WTC11 (cell line): Measurements from ENCODE around the gene PBRM1. TPM values are rescaled to one million over a fixed set of nuclear protein-coding genes. Genes with fewer than 3 reads are reported as not detected.

Experiments used
- CREM ChIP-seq: sonication (generic); formaldehyde crosslinking; IDR thresholded peaks from 2 replicates; pipeline ENCODE4 v1.8.1; 2022; ENCODE audit warnings: mild to moderate bottlenecking, missing genetic modification reagents, moderate library complexity
- GTF2I ChIP-seq: fragments of 250-450 bp; sonication (Bioruptor Pico); conservative IDR thresholded peaks from 2 replicates; pipeline ENCODE4 v1.4.0; 2021; ENCODE audit warnings: mild to moderate bottlenecking
- MYBL2 ChIP-seq: sonication (generic); formaldehyde crosslinking; IDR thresholded peaks from 2 replicates; pipeline ENCODE4 v1.8.1; 2023; ENCODE audit warnings: mild to moderate bottlenecking, moderate library complexity, missing genetic modification reagents
- NFYB ChIP-seq: sonication (generic); formaldehyde crosslinking; conservative IDR thresholded peaks from 2 replicates; pipeline ENCODE4 v1.8.0; 2022; ENCODE audit warnings: low read depth, missing genetic modification reagents
- NR2C2 ChIP-seq: sonication (generic); formaldehyde crosslinking; IDR thresholded peaks from 2 replicates; pipeline ENCODE4 v1.8.0; 2022; ENCODE audit warnings: mild to moderate bottlenecking, missing genetic modification reagents
- OVOL2 ChIP-seq: fragments of 250-450 bp; sonication (Bioruptor Pico); IDR thresholded peaks from 2 replicates; pipeline ENCODE4 v1.9.0; 2021; ENCODE audit warnings: mild to moderate bottlenecking, borderline replicate concordance
- RELA ChIP-seq: sonication (generic); formaldehyde crosslinking; IDR thresholded peaks from 2 replicates; pipeline ENCODE4 v1.8.1; 2022; ENCODE audit warnings: missing genetic modification reagents, mild to moderate bottlenecking, borderline replicate concordance
- RORB ChIP-seq: fragments of 250-450 bp; sonication (Bioruptor Pico); IDR thresholded peaks from 2 replicates; pipeline ENCODE4 v1.9.0; 2021; ENCODE audit warnings: mild to moderate bottlenecking
- SOX15 ChIP-seq: fragments of 250-450 bp; sonication (Bioruptor Pico); IDR thresholded peaks from 2 replicates; pipeline ENCODE4 v1.9.0; 2021; ENCODE audit warnings: mild to moderate bottlenecking
- ZNF138 ChIP-seq: sonication (generic); formaldehyde crosslinking; conservative IDR thresholded peaks from 2 replicates; pipeline ENCODE4 v1.8.1; 2022; ENCODE audit warnings: mild to moderate bottlenecking, moderate library complexity, missing genetic modification reagents
- ZNF219 ChIP-seq: sonication (generic); formaldehyde crosslinking; IDR thresholded peaks from 2 replicates; pipeline ENCODE4 v1.8.0; 2023; ENCODE audit warnings: missing genetic modification reagents, mild to moderate bottlenecking, borderline replicate concordance
- ZNF671 ChIP-seq: fragments of 250-450 bp; sonication (Bioruptor Pico); IDR thresholded peaks from 2 replicates; pipeline ENCODE4 v1.8.0; 2021; ENCODE audit warnings: mild to moderate bottlenecking
- total RNA-seq: library from RNA; stranded (reverse); gene quantifications from 3 replicates; pipeline ENCODE4 v1.2.3, GENCODE V29; 2021
- TF ChIP-seq, protein P1 (sequence below): sonication (generic); formaldehyde crosslinking; IDR thresholded peaks from 2 replicates; pipeline ENCODE4 v1.8.1; 2022; ENCODE audit warnings: missing genetic modification reagents, borderline replicate concordance
- TF ChIP-seq, protein P2 (sequence below): fragments of 250-450 bp; sonication (Bioruptor Pico); IDR thresholded peaks from 2 replicates; pipeline ENCODE4 v1.8.0; 2021; ENCODE audit warnings: mild to moderate bottlenecking
- TF ChIP-seq, protein P3 (sequence below): fragments of 250-450 bp; sonication (Bioruptor Pico); IDR thresholded peaks from 2 replicates; pipeline ENCODE4 v1.9.0; 2021; ENCODE audit warnings: moderate library complexity, mild to moderate bottlenecking, inconsistent platforms, borderline replicate concordance
- TF ChIP-seq, protein P4 (sequence below): fragments of 250-450 bp; sonication (Bioruptor Pico); IDR thresholded peaks from 2 replicates; pipeline ENCODE4 v1.9.0; 2021; ENCODE audit warnings: mild to moderate bottlenecking, borderline replicate concordance
- TF ChIP-seq, protein P5 (sequence below): sonication (generic); formaldehyde crosslinking; IDR thresholded peaks from 2 replicates; pipeline ENCODE4 v1.8.1; 2022; ENCODE audit warnings: low read depth, missing genetic modification reagents, borderline replicate concordance
- TF ChIP-seq, protein P6 (sequence below): sonication (generic); formaldehyde crosslinking; IDR thresholded peaks from 2 replicates; pipeline ENCODE4 v1.8.1; 2022; ENCODE audit warnings: low read depth, mild to moderate bottlenecking, moderate library complexity, missing genetic modification reagents, borderline replicate concordance

Gene PBRM1
- total RNA-seq, 1 experiment from 2014 or later = 48.8 TPM

DNA sequence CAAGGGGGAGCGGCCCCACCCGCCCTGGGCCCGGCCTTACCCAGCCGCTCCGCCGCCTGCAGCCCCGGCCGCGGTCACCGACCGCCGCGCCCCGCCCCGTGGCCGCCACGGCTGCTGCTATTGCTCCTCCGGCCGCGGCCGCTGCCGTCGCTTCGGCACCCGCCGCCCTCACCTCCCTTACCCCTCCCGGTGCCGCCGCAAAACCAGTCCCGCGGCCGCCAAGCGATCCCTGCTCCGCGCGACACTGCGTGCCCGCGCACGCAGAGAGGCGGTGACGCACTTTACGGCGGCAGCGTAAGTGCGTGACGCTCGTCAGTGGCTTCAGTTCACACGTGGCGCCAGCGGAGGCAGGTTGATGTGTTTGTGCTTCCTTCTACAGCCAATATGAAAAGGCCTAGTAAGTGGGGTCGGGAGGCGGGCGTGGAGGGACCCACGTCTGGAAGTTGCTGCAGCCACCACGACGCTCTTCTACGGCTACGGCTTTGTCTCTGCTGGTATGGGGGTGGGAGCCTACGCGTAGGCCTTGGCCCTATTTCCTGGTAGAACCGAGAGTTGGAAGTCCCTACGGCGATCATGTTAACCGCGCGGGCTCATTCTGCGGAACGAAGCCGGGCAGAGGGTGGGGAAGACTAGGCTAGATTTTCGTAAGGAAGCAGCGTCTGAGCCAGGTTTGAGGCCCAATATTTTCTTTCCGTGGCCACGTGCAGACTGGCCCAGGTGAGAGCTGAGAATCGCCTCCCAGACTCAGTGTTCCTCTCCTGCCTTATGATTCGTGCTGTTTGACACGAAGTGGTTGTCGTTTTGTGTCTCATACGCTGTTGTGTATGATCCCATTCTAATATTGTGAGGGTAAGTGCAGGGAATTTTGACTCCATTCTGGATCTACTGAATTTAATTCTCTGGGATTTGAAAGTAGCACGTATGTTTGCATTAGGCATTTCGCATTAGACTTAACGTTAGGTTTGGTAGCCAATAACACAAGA is at the start of gene PBRM1, which contains the start of gene GNL3 (continued):
- TF ChIP-seq, protein P1, sequence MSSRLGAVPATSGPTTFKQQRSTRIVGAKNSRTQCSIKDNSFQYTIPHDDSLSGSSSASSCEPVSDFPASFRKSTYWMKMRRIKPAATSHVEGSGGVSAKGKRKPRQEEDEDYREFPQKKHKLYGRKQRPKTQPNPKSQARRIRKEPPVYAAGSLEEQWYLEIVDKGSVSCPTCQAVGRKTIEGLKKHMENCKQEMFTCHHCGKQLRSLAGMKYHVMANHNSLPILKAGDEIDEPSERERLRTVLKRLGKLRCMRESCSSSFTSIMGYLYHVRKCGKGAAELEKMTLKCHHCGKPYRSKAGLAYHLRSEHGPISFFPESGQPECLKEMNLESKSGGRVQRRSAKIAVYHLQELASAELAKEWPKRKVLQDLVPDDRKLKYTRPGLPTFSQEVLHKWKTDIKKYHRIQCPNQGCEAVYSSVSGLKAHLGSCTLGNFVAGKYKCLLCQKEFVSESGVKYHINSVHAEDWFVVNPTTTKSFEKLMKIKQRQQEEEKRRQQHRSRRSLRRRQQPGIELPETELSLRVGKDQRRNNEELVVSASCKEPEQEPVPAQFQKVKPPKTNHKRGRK (CRISPR knock-in tag) = no peak
- TF ChIP-seq OVOL2 (CRISPR knock-in tag) (no peak), ZNF138 (CRISPR knock-in tag) (no peak), CREM (CRISPR knock-in tag) (peak; percentile 88; the same call in 1 of the 2 replicates), RELA (CRISPR knock-in tag) (no peak), GTF2I (no peak), RORB (CRISPR knock-in tag) (no peak), NFYB (CRISPR knock-in tag) (peak; percentile 24; the same call in 1 of the 2 replicates), MYBL2 (peak; percentile 71; the same call in 1 of the 2 replicates), SOX15 (CRISPR knock-in tag) (no peak), ZNF671 (CRISPR knock-in tag) (no peak), ZNF219 (CRISPR knock-in tag) (0 out of 2 replicates have a peak, but pooled peaks have one; percentile 45), NR2C2 (CRISPR knock-in tag) (no peak)
- TF ChIP-seq, protein P2, sequence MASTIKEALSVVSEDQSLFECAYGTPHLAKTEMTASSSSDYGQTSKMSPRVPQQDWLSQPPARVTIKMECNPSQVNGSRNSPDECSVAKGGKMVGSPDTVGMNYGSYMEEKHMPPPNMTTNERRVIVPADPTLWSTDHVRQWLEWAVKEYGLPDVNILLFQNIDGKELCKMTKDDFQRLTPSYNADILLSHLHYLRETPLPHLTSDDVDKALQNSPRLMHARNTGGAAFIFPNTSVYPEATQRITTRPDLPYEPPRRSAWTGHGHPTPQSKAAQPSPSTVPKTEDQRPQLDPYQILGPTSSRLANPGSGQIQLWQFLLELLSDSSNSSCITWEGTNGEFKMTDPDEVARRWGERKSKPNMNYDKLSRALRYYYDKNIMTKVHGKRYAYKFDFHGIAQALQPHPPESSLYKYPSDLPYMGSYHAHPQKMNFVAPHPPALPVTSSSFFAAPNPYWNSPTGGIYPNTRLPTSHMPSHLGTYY (CRISPR knock-in tag) = no peak
- TF ChIP-seq, protein P3, sequence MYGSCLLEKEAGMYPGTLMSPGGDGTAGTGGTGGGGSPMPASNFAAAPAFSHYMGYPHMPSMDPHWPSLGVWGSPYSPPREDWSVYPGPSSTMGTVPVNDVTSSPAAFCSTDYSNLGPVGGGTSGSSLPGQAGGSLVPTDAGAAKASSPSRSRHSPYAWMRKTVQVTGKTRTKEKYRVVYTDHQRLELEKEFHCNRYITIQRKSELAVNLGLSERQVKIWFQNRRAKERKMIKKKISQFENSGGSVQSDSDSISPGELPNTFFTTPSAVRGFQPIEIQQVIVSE (CRISPR knock-in tag) = no peak
- TF ChIP-seq, protein P4, sequence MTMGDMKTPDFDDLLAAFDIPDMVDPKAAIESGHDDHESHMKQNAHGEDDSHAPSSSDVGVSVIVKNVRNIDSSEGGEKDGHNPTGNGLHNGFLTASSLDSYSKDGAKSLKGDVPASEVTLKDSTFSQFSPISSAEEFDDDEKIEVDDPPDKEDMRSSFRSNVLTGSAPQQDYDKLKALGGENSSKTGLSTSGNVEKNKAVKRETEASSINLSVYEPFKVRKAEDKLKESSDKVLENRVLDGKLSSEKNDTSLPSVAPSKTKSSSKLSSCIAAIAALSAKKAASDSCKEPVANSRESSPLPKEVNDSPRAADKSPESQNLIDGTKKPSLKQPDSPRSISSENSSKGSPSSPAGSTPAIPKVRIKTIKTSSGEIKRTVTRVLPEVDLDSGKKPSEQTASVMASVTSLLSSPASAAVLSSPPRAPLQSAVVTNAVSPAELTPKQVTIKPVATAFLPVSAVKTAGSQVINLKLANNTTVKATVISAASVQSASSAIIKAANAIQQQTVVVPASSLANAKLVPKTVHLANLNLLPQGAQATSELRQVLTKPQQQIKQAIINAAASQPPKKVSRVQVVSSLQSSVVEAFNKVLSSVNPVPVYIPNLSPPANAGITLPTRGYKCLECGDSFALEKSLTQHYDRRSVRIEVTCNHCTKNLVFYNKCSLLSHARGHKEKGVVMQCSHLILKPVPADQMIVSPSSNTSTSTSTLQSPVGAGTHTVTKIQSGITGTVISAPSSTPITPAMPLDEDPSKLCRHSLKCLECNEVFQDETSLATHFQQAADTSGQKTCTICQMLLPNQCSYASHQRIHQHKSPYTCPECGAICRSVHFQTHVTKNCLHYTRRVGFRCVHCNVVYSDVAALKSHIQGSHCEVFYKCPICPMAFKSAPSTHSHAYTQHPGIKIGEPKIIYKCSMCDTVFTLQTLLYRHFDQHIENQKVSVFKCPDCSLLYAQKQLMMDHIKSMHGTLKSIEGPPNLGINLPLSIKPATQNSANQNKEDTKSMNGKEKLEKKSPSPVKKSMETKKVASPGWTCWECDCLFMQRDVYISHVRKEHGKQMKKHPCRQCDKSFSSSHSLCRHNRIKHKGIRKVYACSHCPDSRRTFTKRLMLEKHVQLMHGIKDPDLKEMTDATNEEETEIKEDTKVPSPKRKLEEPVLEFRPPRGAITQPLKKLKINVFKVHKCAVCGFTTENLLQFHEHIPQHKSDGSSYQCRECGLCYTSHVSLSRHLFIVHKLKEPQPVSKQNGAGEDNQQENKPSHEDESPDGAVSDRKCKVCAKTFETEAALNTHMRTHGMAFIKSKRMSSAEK (CRISPR knock-in tag) = no peak
- TF ChIP-seq, protein P5, sequence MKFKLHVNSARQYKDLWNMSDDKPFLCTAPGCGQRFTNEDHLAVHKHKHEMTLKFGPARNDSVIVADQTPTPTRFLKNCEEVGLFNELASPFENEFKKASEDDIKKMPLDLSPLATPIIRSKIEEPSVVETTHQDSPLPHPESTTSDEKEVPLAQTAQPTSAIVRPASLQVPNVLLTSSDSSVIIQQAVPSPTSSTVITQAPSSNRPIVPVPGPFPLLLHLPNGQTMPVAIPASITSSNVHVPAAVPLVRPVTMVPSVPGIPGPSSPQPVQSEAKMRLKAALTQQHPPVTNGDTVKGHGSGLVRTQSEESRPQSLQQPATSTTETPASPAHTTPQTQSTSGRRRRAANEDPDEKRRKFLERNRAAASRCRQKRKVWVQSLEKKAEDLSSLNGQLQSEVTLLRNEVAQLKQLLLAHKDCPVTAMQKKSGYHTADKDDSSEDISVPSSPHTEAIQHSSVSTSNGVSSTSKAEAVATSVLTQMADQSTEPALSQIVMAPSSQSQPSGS (CRISPR knock-in tag) = no peak
- TF ChIP-seq, protein P6, sequence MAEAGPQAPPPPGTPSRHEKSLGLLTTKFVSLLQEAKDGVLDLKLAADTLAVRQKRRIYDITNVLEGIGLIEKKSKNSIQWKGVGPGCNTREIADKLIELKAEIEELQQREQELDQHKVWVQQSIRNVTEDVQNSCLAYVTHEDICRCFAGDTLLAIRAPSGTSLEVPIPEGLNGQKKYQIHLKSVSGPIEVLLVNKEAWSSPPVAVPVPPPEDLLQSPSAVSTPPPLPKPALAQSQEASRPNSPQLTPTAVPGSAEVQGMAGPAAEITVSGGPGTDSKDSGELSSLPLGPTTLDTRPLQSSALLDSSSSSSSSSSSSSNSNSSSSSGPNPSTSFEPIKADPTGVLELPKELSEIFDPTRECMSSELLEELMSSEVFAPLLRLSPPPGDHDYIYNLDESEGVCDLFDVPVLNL (CRISPR knock-in tag) = peak; percentile 76; the same call in 1 of the 2 replicates
- TF ChIP-seq, all 79 proteins: peak for 30
